GM12878 (cell line): ENCODE data around the gene CKAP5. TPM values are rescaled to one million over a fixed set of nuclear protein-coding genes. Genes with fewer than 3 reads are reported as not detected.

ENCODE experiments used
- ATAC-seq: fragments of 200-7000 bp; cut with Tn5 transposase; 3 replicates; pipeline ENCODE4 v1.9.1; 2020; ENCODE audit warnings: mild to moderate bottlenecking, moderate library complexity
- BruUV-seq: library from RNA; stranded (reverse); fragments of 400-500 nt; replicated peaks from 2 replicates; lab custom pipeline; 2021; lab: Mats Ljungman, UMichigan
- CTCF ChIA-PET: fragments of 300-600 bp; sonication (Branson Sonifier 250); formaldehyde crosslinking; extraction: SDS; loops from one replicate; lab custom pipeline; 2021; ENCODE audit warnings: inconsistent platforms; lab: Yijun Ruan, JAX
- POLR2A ChIA-PET: fragments of 350-600 bp; formaldehyde crosslinking; extraction: SDS; loops from one replicate; lab custom pipeline; 2021; ENCODE audit warnings: inconsistent platforms; lab: Charles Lee
- RAD21 ChIA-PET: fragments of 300-600 bp; sonication (Branson Sonifier 250); formaldehyde crosslinking; loops from one replicate; lab custom pipeline; 2023; ENCODE audit warnings: antibody characterized with exemption; ENCODE audit not compliant: unreplicated experiment; lab: Charles Lee
- SMC1A ChIA-PET: fragments of 300-600 bp; sonication (Branson Sonifier 250); formaldehyde crosslinking; loops from one replicate; lab custom pipeline; 2023; ENCODE audit not compliant: unreplicated experiment, uncharacterized antibody; lab: Charles Lee
- DNase-seq: peaks from one replicate; pipeline ENCODE4 v3.0.0-alpha.2; 2011; ENCODE audit warnings: low read depth, low spot score
- FAIRE-seq: peaks from 3 replicates; lab custom pipeline; 2011; peaks lifted over from hg19 to GRCh38; lab: Jason Lieb, UNC
- H2AFZ ChIP-seq: 2 replicates; pipeline ENCODE4 v1.6.0; 2011; ENCODE audit warnings: low read depth, low read length, control low read depth; ENCODE audit not compliant: control insufficient read depth
- H3K27ac ChIP-seq: 2 replicates; pipeline ENCODE4 v1.5.1; 2011; ENCODE audit warnings: control low read depth; ENCODE audit not compliant: control insufficient read depth, insufficient read depth
- H3K27me3 ChIP-seq, 2 experiments: replicated peaks in 1 of 2; 2 replicates each; pipeline versions ENCODE4 v1.6.0 to v1.6.1; 2011; ENCODE audit warnings: low read length in 1 of 2; ENCODE audit not compliant: control insufficient read depth in 2 of 2, insufficient read depth in 2 of 2
- H3K36me3 ChIP-seq, 2 experiments: 2 replicates each; pipeline ENCODE4 v1.5.1; 2011; ENCODE audit warnings: low read length in 1 of 2; ENCODE audit not compliant: control insufficient read depth in 2 of 2, insufficient read depth in 2 of 2
- H3K4me1 ChIP-seq: 2 replicates; pipeline ENCODE4 v1.6.1; 2011; ENCODE audit warnings: mild to moderate bottlenecking, low read length, moderate library complexity, mixed read lengths; ENCODE audit not compliant: control insufficient read depth, insufficient read depth
- H3K4me2 ChIP-seq: 2 replicates; pipeline ENCODE4 v1.6.0; 2011; ENCODE audit warnings: control low read depth; ENCODE audit not compliant: control insufficient read depth, insufficient read depth
- H3K4me3 ChIP-seq: fragments of 200-600 bp; sonication (generic); 2 replicates; pipeline ENCODE4 v1.5.1; 2016
- H3K79me2 ChIP-seq: 2 replicates; pipeline ENCODE4 v1.6.0; 2011; ENCODE audit warnings: low read length; ENCODE audit not compliant: control insufficient read depth, insufficient read depth
- H3K9ac ChIP-seq: 2 replicates; pipeline ENCODE4 v1.8.0; 2011; ENCODE audit warnings: low read length, control low read depth, mixed read lengths; ENCODE audit not compliant: control insufficient read depth, insufficient read depth
- H3K9me3 ChIP-seq: replicated peaks from 3 replicates; pipeline ENCODE4 v1.5.1; 2011; ENCODE audit warnings: mild to moderate bottlenecking, low read length; ENCODE audit not compliant: control insufficient read depth, insufficient read depth
- H4K20me1 ChIP-seq: 2 replicates; pipeline ENCODE4 v1.6.0; 2011; ENCODE audit not compliant: control insufficient read depth, insufficient read depth
- ATF3 ChIP-seq: IDR thresholded peaks from 2 replicates; pipeline ENCODE4 v1.6.1; 2011; ENCODE audit warnings: low read depth, mild to moderate bottlenecking, low read length, moderate library complexity, borderline replicate concordance; ENCODE audit errors: extremely low read depth
- BCL3 ChIP-seq: IDR thresholded peaks from 2 replicates; pipeline ENCODE4 v1.6.1; 2011; ENCODE audit warnings: borderline replicate concordance, low read depth, mild to moderate bottlenecking, moderate library complexity, low read length; ENCODE audit not compliant: insufficient read depth, poor library complexity, severe bottlenecking
- BRCA1 ChIP-seq: IDR thresholded peaks from 2 replicates; pipeline ENCODE4 v1.6.1; 2011; ENCODE audit warnings: low read depth, low read length, improper control_type of control experiment
- E2F4 ChIP-seq: IDR thresholded peaks from 2 replicates; pipeline ENCODE4 v1.6.1; 2012; ENCODE audit warnings: low read depth, low read length, improper control_type of control experiment
- ESRRA ChIP-seq: IDR thresholded peaks from 2 replicates; pipeline ENCODE4 v1.6.1; 2012; ENCODE audit warnings: mild to moderate bottlenecking, low read length, improper control_type of control experiment
- HDAC6 ChIP-seq: fragments of 200-600 bp; sonication (generic); IDR thresholded peaks from one replicate; pipeline ENCODE4 v1.8.0; 2017; ENCODE audit warnings: antibody characterized with exemption; ENCODE audit not compliant: unreplicated experiment
- KDM1A ChIP-seq: fragments of 200-600 bp; sonication (generic); IDR thresholded peaks from 2 replicates; pipeline ENCODE4 v1.6.1; 2016; ENCODE audit warnings: borderline replicate concordance
- MTA3 ChIP-seq: IDR thresholded peaks from 2 replicates; pipeline ENCODE4 v1.6.1; 2012; ENCODE audit warnings: low read length, inconsistent platforms, borderline replicate concordance
- MXI1 ChIP-seq: fragments of 150-350 bp; IDR thresholded peaks from 2 replicates; pipeline ENCODE4 v1.6.1; 2011; ENCODE audit warnings: low read depth, mild to moderate bottlenecking, inconsistent platforms, low read length, improper control_type of control experiment
- NFXL1 ChIP-seq: fragments of 450-650 bp; IDR thresholded peaks from 2 replicates; pipeline ENCODE4 v1.6.1; 2017; ENCODE audit warnings: antibody characterized with exemption, mild to moderate bottlenecking, borderline replicate concordance
- PAX8 ChIP-seq: fragments of 450-650 bp; IDR thresholded peaks from 2 replicates; pipeline ENCODE4 v1.6.1; 2017; ENCODE audit warnings: mild to moderate bottlenecking, moderate library complexity
- RCOR1 ChIP-seq: conservative IDR thresholded peaks from 2 replicates; pipeline ENCODE4 v1.6.1; 2012; ENCODE audit warnings: low read depth, low read length, improper control_type of control experiment
- YY1 ChIP-seq: IDR thresholded peaks from 2 replicates; pipeline ENCODE4 v1.6.1; 2011; ENCODE audit warnings: low read depth, mild to moderate bottlenecking, low read length
- WGBS: methylation state at CpG from one replicate; pipeline ENCODE4 v1.1.6; 2016; ENCODE audit warnings: low lambda C conversion rate; ENCODE audit not compliant: insufficient replicate concordance, insufficient coverage; ENCODE audit errors: missing lambda C conversion rate; 5-methylcytosine and 5-hydroxymethylcytosine counted together
- in situ Hi-C: fragments of 300-500 bp; cut with MboI; formaldehyde crosslinking; loops from 9 replicates; pipeline ENCODE4 v1.14.3; 2018; ENCODE audit warnings: mixed read lengths
- intact Hi-C: fragments of 100-400 bp; cut with micrococcal nuclease; formaldehyde crosslinking; loops from one replicate; pipeline ENCODE4 v1.14.2; 2022; ENCODE audit not compliant: unreplicated experiment
- polyA plus RNA-seq, 11 experiments: library from polyadenylated mRNA; depleted of rRNA in 4 of 11; unstranded in 6 of 11; stranded (reverse) in 5 of 11; fragments of >200 nt; fragmentation: Nextera tagmentation in 4 of 11; fragmentation: Illumina TruSeq in 1 of 11; extraction: Ambion mirVana in 4 of 11; extraction: Trizol in 1 of 11; gene quantifications; 1 replicate in 1 of 11; 2 replicates in 10 of 11; pipeline versions ENCODE4 v1.2.1 to v1.2.3, GENCODE V29; 2011 to 2016; ENCODE audit warnings: inconsistent platforms in 2 of 11, missing spikeins in 2 of 11, low read depth in 1 of 11
- total RNA-seq, 4 experiments: library from RNA; depleted of rRNA in 3 of 4; stranded (reverse); fragments of >200 nt in 3 of 4; fragmentation: Illumina TruSeq in 1 of 4; extraction: Trizol in 1 of 4; gene quantifications; 2 replicates each; pipeline versions ENCODE4 v1.2.1 to v1.2.3, GENCODE V29; 2013 to 2021

The CKAP5 gene
- total and polyA plus RNA-seq, 10 of the 15 experiments (the other 5 are each of a cell fraction or from before 2014, with no cell fraction given), result 20.1 to 161 (median 79.8) TPM

GRCh38 chr11:46850829-46851380 is 4.8 kb upstream of the CKAP5 start:
- Histone ChIP-seq H3K4me2 (no peak overlapping the region), H4K20me1 (no peaks in the 10 kb centered on the region), H3K27me3 (no peaks in the 10 kb centered on the region), H3K9ac (no peak overlapping the region), H3K36me3 (no peaks in the 10 kb centered on the region), H3K79me2 (peaks cover 6% of the 10 kb centered on the region), H2AFZ (no peak overlapping the region), H3K9me3 (no peaks in the 10 kb centered on the region), H3K4me3 (no peak overlapping the region), H3K4me1 (no peaks in the 10 kb centered on the region; the same call in 1 of the 2 replicates), H3K27ac (no peak overlapping the region)
- ATAC-seq, result no peak
- in situ Hi-C loops, result no loop called here
- ChIA-PET SMC1A (no interaction called here), RAD21 (no interaction called here), CTCF (no interaction called here), POLR2A (no interaction called here)
- intact Hi-C loops, result no loop called here
- TF ChIP-seq KDM1A, result no peak
- TF ChIP-seq MXI1, result no peak
- no peak for TF ChIP-seq NFXL1
- TF ChIP-seq MTA3, result no peak
- TF ChIP-seq YY1, result no peak
- no peak for TF ChIP-seq ATF3
- no peak for TF ChIP-seq E2F4
- TF ChIP-seq BCL3, result no peak
- TF ChIP-seq BRCA1, result no peak
- TF ChIP-seq PAX8, result no peak
- no peak for TF ChIP-seq RCOR1
- TF ChIP-seq ESRRA, result no peak
- TF ChIP-seq HDAC6, result no peak
- DNase-seq, result no peak
- BruUV-seq, result no TSS peak
- no peak for FAIRE-seq
- WGBS, result 81% methylated on average over 10 of the region's 10 CpGs
